Activated CD4-positive, CD25-positive, alpha-beta regulatory T cell treated with anti-CD3 and anti-CD28 coated beads, Interleukin-2, amount 50 U/mL, for 24 hours (primary cell): ENCODE results near the gene TEAD2.
A peak's percentile ranks its signal among the peaks of the same experiment; 100 is the strongest.
"Not testable (repeated sequence)": the region's sequence is repeated elsewhere in the genome, so short reads cannot be mapped to it uniquely, and the experiment has no call there.

Experiments
- ATAC-seq, 2 donors: fragments of 150-1000 bp; cut with Tn5 transposase; one replicate each; pipeline ENCODE4 v1.10.0; 2021; ENCODE audit warnings: mild to moderate bottlenecking in 1 of 2, moderate library complexity in 1 of 2

TEAD2 gene

DNA sequence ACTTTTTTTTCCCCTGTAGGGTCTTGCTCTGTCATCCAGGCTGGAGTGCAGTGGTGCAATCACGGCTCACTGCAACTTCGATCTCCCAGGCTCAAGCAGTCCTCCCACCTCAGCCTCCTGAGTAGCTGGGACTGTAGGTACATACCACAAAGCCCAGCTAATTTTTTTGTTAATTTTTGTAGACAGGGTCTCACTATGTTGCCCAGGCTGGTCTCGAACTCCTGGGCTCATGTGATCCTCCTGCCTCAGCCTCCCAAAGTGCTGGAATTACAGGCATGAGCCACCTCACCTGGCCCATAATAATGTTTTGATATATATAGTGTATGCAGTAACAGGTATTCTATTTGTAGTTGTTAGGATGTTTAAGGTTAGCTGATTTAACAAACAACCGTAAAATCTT is 31.0 kb downstream of the TEAD2 start:
- ATAC-seq, result not testable (repeated sequence)

DNA sequence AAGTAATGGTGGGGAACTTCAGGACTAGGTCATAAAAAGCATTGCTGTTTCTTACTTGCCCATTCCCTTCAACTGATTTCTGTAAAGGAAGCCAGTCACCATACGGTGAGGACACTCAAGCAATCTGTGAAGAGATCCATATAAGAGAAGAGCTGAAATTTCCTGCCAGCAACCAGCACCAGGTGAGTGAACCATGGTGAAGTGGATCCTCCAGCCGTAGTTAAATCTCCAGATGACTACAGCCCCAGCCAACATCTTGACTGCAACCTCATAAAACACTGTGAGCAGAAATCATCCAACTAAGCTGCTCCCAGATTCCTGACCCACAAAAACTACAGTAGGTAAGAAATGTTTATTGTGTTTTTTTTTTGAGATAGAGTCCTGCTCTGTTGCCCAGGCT is 33.5 kb downstream of the TEAD2 start:
- no peak for ATAC-seq

DNA sequence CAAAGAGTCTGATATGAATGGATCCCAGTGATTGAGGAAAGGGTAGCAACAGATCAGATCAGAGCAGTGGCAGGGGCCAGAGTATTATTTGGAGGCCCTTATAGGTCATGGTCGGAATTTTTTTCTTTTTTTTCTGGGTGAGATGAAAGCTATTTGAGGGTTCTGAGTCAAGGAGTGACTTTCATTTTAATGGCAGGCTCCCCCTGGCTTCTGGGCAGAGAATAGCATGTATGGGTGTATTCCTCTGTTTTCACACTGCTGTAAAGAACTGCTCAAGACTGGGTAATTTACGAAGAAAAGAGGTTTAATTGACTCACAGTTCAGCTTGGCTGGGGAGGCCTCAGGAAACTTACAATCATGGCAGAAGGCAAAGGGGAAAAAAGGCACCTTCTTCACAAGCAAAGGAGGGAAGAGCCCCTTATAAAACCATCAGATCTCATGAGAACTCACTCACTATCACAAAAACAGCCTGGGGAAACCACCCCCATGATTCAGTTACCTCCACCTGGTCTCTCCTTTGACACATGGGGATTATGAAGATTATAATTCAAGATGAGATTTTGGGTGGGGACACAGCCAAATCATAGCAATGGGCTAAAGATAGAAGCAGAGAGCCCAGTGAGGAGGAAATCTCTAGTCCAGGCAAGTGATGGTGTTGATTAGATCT is 34.2 kb downstream of the TEAD2 start:
- ATAC-seq, result peak; percentile 36 to 55

DNA sequence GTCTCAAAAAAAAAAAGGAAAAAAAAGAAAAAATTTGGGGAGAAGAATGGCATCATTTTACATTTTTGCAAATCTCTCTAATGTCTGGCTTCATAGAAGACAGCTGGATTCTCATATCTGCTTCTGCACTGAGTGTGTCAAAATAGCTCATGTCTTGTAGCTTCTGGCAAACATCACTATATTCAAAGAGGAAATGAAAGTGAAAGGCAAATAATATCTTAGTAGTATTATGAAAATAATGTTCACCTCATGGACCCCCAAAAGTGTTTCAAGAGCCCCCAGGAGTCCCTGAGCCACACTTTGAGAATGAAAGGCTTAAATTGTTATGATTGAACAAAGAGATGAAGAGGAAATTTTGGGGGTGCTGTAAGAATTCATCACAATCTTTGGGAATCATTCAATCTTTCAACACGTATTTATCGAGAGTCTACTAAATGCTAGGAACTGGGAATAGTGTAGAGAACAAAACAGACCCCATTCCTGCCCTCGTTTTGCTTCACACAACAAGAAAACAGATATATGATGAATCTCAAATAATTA is 36.0 kb downstream of the TEAD2 start:
- no peak for ATAC-seq

DNA sequence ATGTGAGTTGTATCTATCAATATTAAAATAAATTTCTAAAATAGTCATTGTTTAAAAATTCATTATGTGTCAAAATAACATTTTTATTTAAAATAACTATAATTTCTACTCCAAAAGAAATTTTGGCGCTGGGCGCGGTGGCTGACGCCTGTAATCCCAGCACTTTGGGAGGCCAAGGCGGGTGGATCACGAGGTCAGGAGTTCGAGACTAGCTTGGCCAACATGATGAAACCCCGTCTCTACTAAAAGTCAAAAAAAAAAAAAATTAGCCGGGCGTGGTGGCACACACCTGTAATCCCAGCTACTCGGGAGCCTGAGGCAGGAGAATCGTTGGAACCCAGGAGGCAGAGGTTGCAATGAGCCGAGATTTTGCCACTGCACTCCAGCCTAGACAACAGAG is 36.5 kb downstream of the TEAD2 start:
- not testable (repeated sequence) for ATAC-seq

DNA sequence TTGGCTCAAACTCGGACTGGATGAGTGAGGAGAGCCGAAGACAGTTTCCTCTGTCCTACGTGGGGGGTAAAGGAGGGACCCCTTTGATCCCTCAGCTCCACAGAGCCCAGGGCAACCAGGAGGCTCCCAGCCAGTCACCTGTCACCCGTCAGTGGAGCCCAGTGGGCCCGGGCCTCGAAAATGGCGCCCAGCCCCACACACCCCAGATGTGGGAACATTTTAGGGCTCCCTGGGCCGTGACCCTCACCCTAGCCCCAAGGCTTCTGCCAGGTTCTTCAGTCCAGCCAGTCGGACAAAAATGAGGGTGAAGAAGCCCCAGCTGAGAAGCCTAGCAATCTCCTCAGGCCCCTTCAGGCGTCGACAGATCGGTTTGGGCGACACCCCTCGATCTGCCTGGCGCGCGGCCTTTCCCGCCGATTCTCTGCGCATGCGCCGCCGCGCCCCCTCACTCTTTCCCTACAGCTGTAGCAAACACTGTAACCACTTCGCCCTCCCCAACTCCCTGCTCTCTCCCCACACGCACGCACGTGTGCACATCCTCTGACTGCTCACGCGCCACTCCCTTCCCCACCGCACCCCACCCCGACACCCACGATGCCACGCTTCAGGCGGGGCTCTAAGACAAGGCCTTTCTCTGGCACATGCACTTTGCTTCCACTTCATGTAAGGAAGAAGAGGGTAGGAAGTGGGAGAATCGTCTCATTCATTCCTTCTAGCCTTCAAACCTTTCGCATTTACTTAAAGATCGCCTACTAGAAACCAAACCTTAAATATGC is 37.2 kb downstream of the TEAD2 start, which contains the start of gene SLC6A16:
TSS of gene SLC6A16 (minus strand) at position 391 of the 776 bp plus-strand sequence. CDS start 13,844 bp downstream, outside the sequence.
- no peak for ATAC-seq

DNA sequence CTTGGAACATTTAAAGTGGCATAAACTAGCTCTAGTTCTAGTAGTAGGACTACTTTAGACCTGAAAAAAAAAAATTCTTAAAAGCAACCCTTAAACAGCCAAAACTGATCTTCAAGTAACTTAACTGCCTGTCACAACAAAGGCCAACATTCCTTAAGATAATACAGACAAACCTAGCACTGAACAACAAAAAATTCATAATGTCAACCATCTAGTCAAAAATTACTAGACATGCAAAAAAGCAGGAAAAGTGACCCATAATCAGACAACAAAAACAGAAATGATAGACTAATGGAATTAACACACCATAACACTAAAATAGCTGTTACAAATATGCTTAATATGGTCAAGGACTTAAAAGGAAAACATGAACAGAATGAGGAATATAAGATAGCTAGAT is 43.9 kb downstream of the TEAD2 start:
- no peak for ATAC-seq

DNA sequence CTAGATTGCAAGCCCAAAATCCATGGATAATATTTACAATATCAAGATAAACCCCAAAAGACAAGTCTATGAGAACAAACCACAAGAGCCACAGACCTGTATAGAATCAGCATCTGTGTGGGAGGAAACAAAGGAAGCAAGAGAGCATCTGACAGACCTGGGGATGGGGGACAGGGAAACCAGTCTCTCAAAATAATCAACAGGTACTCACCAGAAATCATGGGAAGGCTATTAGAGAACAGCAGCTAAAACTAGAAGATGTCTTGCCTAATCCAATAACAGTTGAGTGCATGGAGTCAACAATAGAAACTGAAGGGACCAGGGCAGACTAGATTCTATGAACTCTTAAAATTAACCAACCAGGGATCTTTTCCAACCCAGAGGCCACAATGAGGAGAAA is 45.9 kb downstream of the TEAD2 start:
- ATAC-seq, result no peak

DNA sequence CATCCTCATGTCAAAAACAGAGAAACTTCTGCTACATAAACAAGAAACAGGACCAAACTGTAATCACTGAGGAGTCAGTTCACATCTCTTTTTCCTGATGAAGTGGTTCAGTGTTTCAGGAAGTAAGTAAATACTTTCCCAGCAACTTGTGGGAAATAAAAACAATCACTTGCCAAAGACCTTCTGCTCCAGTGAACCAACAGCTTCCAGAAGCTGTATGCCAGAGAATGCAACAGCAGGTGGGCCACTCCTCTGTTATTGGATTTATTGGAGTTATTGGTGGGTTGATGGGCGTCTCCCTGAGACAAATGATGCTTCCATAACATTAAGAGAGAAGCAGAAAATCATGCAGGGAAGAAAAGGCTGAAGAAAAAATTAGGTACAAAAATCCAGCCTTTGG is 47.1 kb downstream of the TEAD2 start:
- ATAC-seq, result no peak

DNA sequence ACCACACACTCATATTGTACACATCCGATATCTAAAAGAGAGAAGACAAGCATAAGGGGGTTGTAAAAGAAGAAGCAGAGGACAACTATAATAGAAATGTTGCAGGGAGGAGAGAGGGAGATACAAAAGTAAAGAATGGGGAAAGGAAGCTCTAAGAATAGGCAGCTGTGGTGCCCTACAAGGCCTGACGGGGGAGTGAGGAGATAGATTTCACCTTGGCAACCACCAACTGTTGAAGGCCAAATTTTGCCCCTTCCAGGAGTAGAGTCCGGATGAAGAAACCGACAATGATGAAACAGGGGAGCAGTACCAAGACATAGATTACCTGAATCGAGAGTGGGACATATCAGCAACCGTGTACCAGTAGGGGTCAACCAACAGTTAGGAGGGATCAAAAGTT is 53.1 kb downstream of the TEAD2 start:
- no peak for ATAC-seq

DNA sequence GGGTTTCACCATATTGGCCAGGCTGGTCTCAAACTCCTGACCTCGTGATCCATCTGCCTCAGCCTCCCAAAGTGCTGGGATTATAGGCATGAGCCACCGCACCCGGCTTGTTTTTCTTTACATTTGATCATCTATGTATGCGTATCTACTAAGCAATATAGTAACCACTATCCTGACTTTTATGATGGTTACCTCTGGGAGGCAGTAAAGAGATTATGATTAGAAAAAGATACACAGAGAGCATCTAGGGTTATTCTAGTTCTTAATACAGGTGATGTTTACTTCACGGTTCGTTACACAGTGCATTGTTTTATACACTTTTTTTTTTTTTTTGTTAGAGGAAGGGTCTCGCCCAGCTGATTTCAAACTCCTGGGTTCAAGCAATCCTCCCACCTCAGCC is 55.5 kb downstream of the TEAD2 start:
- not testable (repeated sequence) for ATAC-seq

DNA sequence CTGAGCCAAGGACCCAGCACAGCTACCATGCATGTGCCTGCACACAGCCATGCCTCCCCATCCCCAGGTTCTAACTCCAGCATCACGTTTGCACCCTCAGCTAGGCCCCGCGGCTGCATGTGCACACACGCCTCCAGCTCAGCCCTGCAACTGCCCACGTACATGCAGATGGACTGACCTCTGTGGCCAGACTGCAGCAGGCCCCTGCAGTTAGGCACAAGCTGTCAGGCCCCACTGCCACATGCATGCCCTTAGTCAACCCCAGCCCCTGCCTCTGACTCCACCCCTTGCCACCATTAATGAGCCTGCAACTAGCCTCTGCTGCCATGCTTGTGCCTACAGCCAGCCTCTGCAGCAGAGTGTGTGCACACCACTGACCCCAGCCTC is 60.4 kb downstream of the TEAD2 start:
- no peak for ATAC-seq

DNA sequence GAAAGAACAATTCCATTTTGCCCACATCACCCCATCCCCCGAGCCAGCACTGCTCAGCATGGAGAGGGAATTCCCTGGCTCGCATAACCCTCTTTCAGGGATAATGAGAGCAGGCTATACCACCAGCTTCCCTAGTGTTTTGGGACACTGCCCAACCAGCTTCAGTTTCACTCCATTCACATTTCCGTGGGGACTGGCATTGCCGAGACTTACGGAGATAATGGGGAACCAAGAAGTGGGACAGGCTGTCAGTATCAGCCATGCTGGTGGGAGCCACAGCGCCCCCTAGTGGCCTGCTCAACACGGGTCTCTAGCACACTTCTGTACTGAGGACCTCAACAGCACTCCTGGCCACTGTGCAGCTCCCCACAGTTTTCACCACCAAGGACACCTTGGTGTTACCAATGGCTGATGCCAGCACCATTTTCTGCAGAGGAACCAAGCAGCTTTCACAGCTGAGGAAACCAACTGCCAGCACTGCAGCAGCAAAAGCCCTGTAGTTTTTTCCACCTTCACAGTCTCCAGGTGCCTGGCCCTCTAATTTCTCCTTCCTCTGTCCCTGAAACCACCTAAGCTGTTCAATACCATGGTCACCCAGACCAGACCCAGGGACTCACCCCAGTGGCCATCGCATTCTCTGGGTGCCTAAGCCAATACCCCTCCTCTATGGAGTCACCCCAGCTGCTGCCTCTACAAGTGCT is 60.9 kb downstream of the TEAD2 start:
- peak; percentile 94 to 97 for ATAC-seq

DNA sequence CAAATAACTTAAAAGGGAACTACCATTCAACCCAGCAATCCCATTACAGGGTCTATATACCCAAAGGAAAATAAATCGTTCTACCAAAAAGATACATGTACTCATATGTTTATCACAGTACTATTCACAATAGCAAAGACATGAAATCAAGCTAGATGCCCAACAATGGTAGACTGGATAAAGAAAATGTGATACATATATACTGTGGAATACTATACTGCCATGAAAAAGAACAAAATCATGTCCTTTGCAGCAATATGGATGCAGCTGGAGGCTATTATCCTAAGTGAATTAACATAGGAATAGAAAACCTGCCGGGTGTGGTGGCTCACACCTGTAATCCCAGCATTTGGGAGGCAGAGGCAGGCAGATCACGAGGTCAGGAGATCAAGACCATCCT is 63.6 kb downstream of the TEAD2 start:
- ATAC-seq, result not testable (repeated sequence)

DNA sequence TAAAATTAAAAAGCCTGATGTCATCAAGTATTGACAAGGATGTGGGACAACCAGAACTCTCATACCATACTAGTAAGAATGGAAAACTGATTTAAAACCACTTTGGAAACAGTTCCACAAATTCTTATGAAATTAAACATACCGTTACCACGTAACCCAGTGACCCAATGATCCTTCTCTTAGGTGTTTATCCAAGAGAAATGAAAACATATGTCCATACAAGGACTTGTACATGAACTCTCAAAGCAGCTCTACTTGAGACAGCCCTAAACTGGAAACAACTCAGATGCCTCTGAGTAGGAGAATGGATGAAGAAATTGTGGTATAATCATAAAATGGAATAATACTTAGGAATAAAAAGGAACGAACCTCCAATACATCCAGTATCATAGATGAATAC is 64.8 kb downstream of the TEAD2 start:
- ATAC-seq, result no peak

DNA sequence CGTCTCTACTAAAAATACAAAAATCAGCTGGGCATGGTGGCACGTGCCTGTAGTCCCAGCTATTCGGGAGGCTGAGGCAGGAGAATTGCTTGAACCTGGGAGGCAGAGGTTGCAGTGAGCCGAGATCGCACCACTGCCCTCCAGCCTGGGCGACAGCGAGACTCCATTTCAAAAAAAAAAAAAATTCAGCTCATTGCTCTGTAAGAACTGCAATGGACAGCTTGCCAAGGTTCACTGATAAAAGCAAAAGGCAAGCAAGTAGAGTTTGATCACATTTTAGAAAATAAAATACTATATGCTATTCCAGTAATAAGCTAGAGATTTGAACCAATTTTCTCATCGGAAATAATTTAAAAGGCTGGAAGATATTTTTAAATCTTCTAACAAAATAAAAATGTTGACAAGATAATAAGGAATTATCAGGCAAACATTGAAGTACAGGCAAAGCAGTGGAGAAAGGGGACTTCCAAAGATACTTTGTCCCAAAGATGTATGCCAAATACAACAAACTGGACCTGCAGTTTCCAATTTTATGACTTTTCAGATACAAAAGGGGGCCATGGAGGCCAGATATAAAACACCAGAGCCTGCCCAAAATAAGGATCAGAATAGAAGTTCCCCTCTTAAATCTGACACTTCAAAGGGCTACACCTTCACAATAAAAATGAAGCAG is 66.9 kb downstream of the TEAD2 start:
- ATAC-seq, result no peak

DNA sequence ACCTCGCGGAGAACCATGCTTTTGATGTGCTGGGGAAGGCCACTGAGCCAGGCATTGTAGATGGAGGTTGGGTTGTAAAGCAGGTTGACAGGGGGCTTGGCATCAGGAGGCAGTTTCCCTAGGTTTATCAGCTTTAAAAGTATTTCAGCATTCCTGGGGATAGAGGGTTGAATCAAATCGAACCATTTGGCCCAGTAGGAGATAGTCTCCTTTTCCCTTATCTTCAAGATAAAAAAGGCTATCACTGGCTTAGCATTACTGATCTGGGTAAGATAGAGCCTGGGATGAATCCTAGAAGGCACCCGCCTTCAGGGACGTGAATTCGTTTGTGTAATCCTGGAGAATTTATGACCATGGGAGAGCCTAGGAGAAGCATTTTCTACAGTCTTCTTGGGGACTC is 67.8 kb downstream of the TEAD2 start:
- no peak for ATAC-seq
